Iris pigment epithelial cell (primary cell): ENCODE measurements around the gene AMZ2.
"Not testable (repeated sequence)": the region's sequence is repeated elsewhere in the genome, so short reads cannot be mapped to it uniquely, and the experiment has no call there.

ENCODE experiments used
- DNase-seq: peaks from one replicate; pipeline ENCODE4 v3.0.0-alpha.2; 2011; ENCODE audit warnings: low read depth

The AMZ2 gene, protein sequence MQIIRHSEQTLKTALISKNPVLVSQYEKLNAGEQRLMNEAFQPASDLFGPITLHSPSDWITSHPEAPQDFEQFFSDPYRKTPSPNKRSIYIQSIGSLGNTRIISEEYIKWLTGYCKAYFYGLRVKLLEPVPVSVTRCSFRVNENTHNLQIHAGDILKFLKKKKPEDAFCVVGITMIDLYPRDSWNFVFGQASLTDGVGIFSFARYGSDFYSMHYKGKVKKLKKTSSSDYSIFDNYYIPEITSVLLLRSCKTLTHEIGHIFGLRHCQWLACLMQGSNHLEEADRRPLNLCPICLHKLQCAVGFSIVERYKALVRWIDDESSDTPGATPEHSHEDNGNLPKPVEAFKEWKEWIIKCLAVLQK

DNA sequence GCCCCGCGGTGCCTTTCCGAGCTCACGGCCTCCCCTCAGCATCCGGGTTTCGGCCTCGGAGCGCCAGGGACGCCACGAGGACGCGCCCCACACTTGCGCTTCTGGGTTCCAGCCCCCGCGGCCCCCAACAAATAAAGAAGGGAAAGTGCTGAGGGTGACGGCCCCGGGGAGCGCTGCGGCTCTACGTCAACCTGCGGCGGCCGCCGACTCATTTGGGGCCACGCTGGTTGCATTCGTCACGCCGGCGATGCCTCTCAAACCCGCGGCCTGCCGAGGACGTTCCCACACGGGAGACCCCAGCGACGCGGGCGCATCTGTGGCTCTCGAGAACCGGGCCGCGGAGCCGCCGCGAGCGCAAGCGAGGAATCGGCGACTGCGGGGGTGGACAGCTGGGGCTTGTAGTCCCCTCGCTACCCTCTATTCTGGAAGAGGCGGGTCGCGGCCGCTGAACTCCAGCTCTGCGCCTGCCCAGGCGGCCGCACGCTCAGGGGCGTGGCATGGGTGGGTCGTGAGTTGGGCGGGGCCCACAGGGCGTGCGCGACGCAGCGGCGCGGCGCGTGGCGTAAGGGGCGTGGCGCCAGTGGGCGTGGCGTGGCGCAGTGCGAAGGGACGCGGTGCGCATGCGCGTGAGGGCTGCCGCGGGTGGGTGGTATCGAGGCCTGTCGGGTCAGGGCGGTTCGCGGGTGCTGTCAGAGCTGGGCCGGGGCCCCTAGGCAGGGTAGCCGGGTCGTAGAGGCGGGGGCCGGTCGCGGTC, at the start of gene AMZ2:
TSS of gene AMZ2 (plus strand) at position 599 of the 754 bp plus-strand sequence. CDS start 2,145 bp downstream, outside the sequence.
- peak; percentile 89 for DNase-seq

- no peak for DNase-seq
These were observed 48.7 kb upstream of the AMZ2 start for GRCh38 chr17:68198931-68199836.

DNA sequence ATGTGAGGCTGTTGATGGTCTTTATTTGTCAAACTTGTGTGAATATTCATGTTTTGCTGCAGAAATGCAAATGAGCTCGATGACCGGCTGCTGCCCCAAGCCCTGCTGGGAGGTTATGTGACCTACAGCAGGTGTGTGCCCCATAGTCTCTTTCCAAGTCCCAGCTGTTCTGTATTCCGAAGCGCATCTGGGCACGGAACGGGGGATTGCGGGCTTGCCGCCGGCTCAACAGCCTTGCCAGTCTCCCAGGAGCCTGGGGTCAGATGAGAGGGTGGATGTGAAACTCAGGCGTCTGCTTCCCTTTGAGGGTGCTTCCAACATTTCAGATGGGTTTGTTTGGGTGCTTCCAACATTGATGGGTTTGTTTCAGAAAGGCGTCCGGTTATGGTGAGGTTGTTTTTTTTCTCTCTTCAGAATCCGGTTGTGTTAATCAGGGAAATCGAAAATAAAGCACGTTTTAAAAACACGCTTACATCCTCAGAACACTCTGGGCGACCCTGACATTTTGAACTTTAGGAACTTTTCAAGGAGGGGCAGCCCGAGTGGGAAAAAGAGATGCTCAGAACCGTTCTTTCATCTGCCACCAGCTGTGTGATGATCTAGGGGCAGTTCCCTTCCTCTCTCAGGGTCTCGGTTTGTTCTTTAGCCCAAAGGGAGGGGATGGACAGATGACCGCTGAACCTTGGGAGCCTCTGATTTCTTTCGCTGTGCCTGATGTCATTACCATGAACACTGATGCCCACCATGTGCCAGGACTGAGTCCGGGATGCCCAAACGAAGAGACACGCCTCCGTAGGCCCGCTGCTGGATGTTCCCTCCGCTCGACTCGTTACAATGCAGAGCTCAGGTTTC, 47.8 kb upstream of the AMZ2 start:
- peak; percentile 16 for DNase-seq

- peak; percentile 60 for DNase-seq
These were observed 47.0 kb upstream of the AMZ2 start for GRCh38 chr17:68200689-68201417.

GRCh38 chr17:68201418-68201771, 46.4 kb upstream of the AMZ2 start:
- DNase-seq, result not testable (repeated sequence)

DNA sequence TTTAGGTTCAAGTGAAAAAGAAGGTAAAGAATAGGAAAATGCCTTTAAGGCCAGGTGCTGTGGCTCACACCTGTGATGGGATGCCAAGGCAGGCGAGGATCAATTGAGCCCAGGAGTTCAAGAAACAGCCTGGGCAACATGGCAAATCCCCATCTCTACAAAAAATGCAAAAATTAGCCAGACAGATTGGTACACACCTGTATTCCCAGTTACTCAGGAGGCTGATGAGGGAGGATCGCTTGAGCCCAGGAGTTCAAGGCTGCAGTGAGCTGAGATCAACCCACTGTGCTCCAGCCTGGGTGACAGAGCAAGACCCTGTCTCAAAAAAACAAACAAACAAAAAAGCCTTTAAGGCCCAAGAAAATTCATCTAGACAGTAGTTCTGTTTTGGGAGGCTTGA, 45.5 kb upstream of the AMZ2 start:
- not testable (repeated sequence) for DNase-seq

GRCh38 chr17:68204736-68205135, 43.1 kb upstream of the AMZ2 start:
- DNase-seq, result no peak

DNA sequence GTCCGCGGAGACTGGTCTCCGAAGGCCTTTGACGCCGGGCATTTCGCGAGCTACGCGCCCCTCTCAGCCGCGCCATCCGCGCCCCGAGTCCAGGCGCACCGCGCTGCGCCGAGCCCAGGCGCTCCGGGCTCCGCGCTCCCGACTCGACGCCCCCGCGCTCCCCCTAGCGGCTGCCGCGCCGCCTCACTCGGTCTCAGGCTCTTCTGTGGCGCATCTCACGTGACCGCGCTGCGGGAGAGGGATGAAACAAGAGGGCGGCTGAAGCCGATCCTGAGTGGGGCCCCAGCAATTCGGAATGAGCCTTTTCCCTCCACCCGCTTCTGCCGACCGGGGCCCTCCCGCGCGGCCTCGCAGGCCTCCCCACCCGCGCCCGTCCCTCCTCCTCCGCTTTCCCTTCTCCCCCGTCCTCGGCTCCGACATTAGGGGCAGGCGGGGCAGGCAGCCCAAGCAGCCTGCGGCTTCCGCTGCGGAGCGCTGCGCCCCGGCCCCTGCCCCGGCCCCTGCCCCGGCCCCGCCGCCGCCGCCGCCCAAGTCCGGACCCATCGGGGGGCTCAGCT, 42.5 kb upstream of the AMZ2 start:
- peak; percentile 85 for DNase-seq

GRCh38 chr17:68205808-68206720, 41.8 kb upstream of the AMZ2 start:
- DNase-seq, result no peak

- DNase-seq, result no peak
These were observed 40.1 kb upstream of the AMZ2 start for GRCh38 chr17:68207651-68208253.

DNA sequence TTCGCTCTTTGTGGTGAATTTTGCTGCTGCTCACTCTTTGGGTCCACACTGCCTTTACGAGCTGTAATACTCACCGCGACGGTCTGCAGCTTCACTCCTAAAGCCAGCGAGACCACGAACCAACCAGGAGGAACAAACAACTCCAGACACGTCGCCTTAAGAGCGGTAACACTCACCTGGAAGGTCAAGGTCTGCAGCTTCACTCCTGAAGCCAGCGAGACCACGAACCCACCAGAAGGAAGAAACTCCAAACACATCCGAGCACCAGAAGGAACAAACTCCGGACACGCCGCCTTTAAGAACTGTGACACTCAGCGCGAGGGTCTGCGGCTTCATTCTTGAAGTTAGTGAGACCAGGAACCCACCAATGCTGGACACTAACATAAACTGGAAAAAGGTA, 39.2 kb upstream of the AMZ2 start:
- DNase-seq, result not testable (repeated sequence)

- DNase-seq, result peak; percentile 35
These were observed 38.5 kb upstream of the AMZ2 start for GRCh38 chr17:68209191-68209900.

GRCh38 chr17:68210570-68211315, 37.1 kb upstream of the AMZ2 start:
- DNase-seq, result peak; percentile 17

- not testable (repeated sequence) for DNase-seq
These were observed 34.1 kb upstream of the AMZ2 start for GRCh38 chr17:68213428-68214411.

GRCh38 chr17:68215453-68215852, 32.4 kb upstream of the AMZ2 start:
- DNase-seq, result not testable (repeated sequence)

DNA sequence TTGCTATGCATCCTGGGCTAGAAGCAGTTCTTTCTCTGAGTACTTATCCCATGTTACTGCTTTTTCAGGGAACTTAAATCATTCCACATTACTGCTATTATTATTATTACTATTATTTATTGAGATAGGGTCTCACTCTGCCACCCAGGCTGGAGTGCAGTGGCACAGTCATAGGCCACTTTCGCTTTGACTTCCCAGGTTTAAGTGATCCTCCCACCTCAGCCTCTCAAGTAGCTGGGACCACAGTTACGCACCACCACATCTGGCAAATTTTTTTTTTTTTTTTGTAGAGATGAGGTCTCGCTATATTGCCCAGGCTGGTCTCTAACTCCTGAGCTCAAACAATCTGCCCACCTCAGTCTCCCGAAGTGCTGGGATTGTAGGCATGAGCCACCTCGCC, 28.4 kb upstream of the AMZ2 start:
- DNase-seq, result not testable (repeated sequence)
